Hypothalamus (tissue), 51 donors: Measurements from ENCODE around the gene FTHL17.

Experiments used
- DNase-seq, 51 donors: peaks; one replicate each; lab custom pipeline; 2025; lab: John Stamatoyannopoulos, UW

FTHL17 gene

GRCh38 chrX:31071725-31072124, at the start of gene FTHL17:
TSS of gene FTHL17 (minus strand) at chrX:31072041. CDS start at chrX:31071953, 88 bp downstream.
- no peak for DNase-seq

- DNase-seq = no peak
Measured at GRCh38 chrX:31117266-31117665, 45.4 kb upstream of the FTHL17 start.

GRCh38 chrX:31115398-31115797, 43.6 kb upstream of the FTHL17 start:
- no peak for DNase-seq

GRCh38 chrX:31114858-31115257, 43.0 kb upstream of the FTHL17 start:
- DNase-seq = no peak

GRCh38 chrX:31112226-31112999, 40.6 kb upstream of the FTHL17 start:
- no peak for DNase-seq

- DNase-seq = no peak
Measured at GRCh38 chrX:31110657-31111056, 38.8 kb upstream of the FTHL17 start.

GRCh38 chrX:31099536-31100090, 27.8 kb upstream of the FTHL17 start:
- DNase-seq = no peak

GRCh38 chrX:31098079-31098478, 26.2 kb upstream of the FTHL17 start:
- no peak for DNase-seq

- no peak for DNase-seq
Measured at GRCh38 chrX:31093639-31093975, 21.8 kb upstream of the FTHL17 start.

GRCh38 chrX:31092970-31093638, 21.3 kb upstream of the FTHL17 start:
- DNase-seq = no peak

GRCh38 chrX:31092476-31092875, 20.6 kb upstream of the FTHL17 start:
- no peak for DNase-seq

- DNase-seq = no peak
Measured at GRCh38 chrX:31091819-31092218, 20.0 kb upstream of the FTHL17 start.

GRCh38 chrX:31074522-31074921, 2.7 kb upstream of the FTHL17 start:
- DNase-seq = no peak

GRCh38 chrX:31071262-31071661, 579 bp downstream of the FTHL17 start:
- no peak for DNase-seq

GRCh38 chrX:31070057-31070468, 1.8 kb downstream of the FTHL17 start:
- no peak for DNase-seq

- no peak for DNase-seq
Measured at GRCh38 chrX:31063114-31063513, 8.7 kb downstream of the FTHL17 start.

- DNase-seq = no peak
Measured at GRCh38 chrX:31061091-31061490, 10.8 kb downstream of the FTHL17 start.

- DNase-seq = no peak
Measured at GRCh38 chrX:31060016-31060415, 11.8 kb downstream of the FTHL17 start.

GRCh38 chrX:31058284-31058683, 13.6 kb downstream of the FTHL17 start:
- no peak for DNase-seq

- DNase-seq = no peak
Measured at GRCh38 chrX:31057691-31058090, 14.2 kb downstream of the FTHL17 start.

- no peak for DNase-seq
Measured at GRCh38 chrX:31057291-31057690, 14.6 kb downstream of the FTHL17 start.

- no peak for DNase-seq
Measured at GRCh38 chrX:31053621-31054020, 18.2 kb downstream of the FTHL17 start.
